ENCODE measurements around the gene CYREN.
"Not testable (repeated sequence)": the region's sequence is repeated elsewhere in the genome, so short reads cannot be mapped to it uniquely, and the experiment has no call there.

CYREN gene

GRCh38 chr7:135158141-135158655 lies 12.3 kb downstream of the CYREN start:
- DNase-seq: no peak

GRCh38 chr7:135156290-135156689 lies 14.2 kb downstream of the CYREN start:
- DNase-seq: no peak

- DNase-seq: no peak
Measured at GRCh38 chr7:135154734-135155133, 15.8 kb downstream of the CYREN start.

- no peak for DNase-seq
Measured at GRCh38 chr7:135152442-135152841, 18.1 kb downstream of the CYREN start.

- no peak for DNase-seq
Measured at GRCh38 chr7:135151533-135151932, 19.0 kb downstream of the CYREN start.

GRCh38 chr7:135151132-135151531 lies 19.4 kb downstream of the CYREN start:
- DNase-seq: no peak

GRCh38 chr7:135150072-135150782 lies 20.3 kb downstream of the CYREN start:
- no peak for DNase-seq

GRCh38 chr7:135147899-135148721 lies 22.4 kb downstream of the CYREN start, which contains the start of gene TMEM140:
TSS of gene TMEM140 (plus strand) at chr7:135148072. CDS start at chr7:135164442, 16,370 bp downstream.
- DNase-seq: peak; percentile 80

- DNase-seq: peak; percentile 22
Measured at GRCh38 chr7:135147341-135147898, 23.1 kb downstream of the CYREN start.

GRCh38 chr7:135143885-135144668 lies 26.4 kb downstream of the CYREN start:
- DNase-seq: no peak

GRCh38 chr7:135129579-135129978 lies 40.9 kb downstream of the CYREN start:
- DNase-seq: no peak

GRCh38 chr7:135128931-135129330 lies 41.6 kb downstream of the CYREN start:
- no peak for DNase-seq

- not testable (repeated sequence) for DNase-seq
Measured at GRCh38 chr7:135124631-135125030, 45.9 kb downstream of the CYREN start.

- DNase-seq: no peak
Measured at GRCh38 chr7:135121868-135122267, 48.6 kb downstream of the CYREN start.

- no peak for DNase-seq
Measured at GRCh38 chr7:135117096-135117495, 53.4 kb downstream of the CYREN start.
